ENCODE measurements around the gene LPIN3. TPM values are rescaled to one million over a fixed set of nuclear protein-coding genes. Genes with fewer than 3 reads are reported as not detected.

Gene LPIN3
- total RNA-seq, 1 donor from 2014 or later = 1.8 TPM

DNA sequence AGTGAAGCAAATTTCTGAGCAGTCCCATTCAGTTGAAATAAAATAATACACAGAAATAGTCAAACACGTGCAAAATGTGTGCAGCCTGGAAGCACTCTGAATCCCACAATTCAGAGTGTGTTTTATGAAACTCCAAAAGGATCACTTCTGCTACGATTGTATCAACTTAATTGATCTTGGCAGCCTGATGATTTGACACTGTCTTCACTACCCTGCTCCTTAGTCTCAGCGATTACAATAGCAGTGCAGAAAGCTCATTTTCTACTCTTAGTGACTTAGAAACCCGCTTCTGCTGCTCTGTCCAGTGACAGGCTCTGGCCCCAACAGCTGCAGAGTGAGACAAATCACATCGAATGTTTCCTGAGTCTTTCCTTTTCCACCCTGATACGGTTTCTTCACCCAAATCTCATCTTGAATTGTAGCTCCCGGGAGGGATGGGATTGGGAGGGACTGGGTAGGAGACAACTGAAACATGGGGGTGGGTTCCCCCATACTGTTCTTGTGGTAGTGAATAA lies 42.2 kb downstream of the LPIN3 start:
- no peak overlapping the region for H3K4me3 Mint-ChIP-seq
- no peak overlapping the region for H3K27ac Mint-ChIP-seq (ENCODE audit: unreplicated experiment)
- peaks cover 4% of the 10 kb centered on the region for H3K4me1 Mint-ChIP-seq
- DNase-seq (ENCODE audit: low read depth, low spot score) = no peak
- no peaks in the 10 kb centered on the region for H3K36me3 Mint-ChIP-seq (ENCODE audit: low read depth)
- peaks cover 2% of the 10 kb centered on the region for H3K27me3 Mint-ChIP-seq (ENCODE audit: low read depth)
- no peaks in the 10 kb centered on the region for H3K9me3 Mint-ChIP-seq
- TF ChIP-seq, protein P1, sequence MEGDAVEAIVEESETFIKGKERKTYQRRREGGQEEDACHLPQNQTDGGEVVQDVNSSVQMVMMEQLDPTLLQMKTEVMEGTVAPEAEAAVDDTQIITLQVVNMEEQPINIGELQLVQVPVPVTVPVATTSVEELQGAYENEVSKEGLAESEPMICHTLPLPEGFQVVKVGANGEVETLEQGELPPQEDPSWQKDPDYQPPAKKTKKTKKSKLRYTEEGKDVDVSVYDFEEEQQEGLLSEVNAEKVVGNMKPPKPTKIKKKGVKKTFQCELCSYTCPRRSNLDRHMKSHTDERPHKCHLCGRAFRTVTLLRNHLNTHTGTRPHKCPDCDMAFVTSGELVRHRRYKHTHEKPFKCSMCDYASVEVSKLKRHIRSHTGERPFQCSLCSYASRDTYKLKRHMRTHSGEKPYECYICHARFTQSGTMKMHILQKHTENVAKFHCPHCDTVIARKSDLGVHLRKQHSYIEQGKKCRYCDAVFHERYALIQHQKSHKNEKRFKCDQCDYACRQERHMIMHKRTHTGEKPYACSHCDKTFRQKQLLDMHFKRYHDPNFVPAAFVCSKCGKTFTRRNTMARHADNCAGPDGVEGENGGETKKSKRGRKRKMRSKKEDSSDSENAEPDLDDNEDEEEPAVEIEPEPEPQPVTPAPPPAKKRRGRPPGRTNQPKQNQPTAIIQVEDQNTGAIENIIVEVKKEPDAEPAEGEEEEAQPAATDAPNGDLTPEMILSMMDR (conservative IDR thresholded peaks at IDR 0.05) = no peak

DNA sequence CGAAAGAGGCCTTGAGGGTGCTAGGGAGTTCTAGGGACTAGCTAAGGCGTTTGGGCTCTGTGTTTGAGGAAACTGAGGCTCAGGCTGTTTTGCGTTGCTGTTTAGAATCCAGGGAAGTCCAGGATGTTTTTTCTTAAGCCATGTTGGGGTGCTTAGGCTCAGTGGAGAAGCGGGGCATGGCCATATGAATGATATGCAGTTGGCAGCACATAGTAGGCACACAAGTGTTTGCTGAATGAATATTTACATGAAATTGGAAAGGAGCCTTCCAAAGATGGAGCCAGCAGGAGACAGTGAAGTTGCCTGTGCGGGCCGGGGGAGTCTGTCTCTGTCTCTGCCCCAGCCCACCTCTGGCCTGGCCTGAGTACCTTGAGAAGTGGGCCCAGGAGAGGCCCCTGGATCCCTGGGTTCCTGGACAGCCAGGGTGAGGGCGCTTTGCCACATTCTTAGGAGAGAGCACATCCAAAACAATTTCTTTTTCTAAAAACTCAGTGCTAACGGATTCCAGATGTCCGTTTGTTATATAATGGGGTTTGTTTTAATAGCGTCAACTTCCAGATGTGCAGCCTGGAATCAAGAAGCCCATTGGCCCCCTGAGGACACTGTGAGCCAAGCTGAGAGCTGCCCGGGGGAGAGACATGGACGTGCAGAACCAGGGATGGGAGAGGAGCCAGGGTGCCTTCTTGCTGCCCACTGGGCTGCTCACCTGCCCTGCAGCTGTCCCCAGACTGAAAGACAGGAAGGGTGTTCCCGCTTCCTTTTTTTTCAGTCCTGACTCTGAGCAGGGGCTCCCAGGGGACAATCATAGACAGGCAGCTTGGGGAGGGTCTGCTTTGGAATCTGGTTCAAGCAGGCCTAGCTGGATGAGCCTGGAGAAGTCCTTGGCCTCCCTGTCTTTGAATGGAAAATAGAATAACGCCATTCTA lies 46.1 kb downstream of the LPIN3 start:
- peaks cover 19% of the 10 kb centered on the region for H3K4me1 Mint-ChIP-seq
- no peak overlapping the region for H3K27ac Mint-ChIP-seq (ENCODE audit: unreplicated experiment)
- TF ChIP-seq, protein P1 (conservative IDR thresholded peaks at IDR 0.05) = no peak
- no peaks in the 10 kb centered on the region for H3K9me3 Mint-ChIP-seq
- H3K27me3 Mint-ChIP-seq (ENCODE audit: low read depth) = no peaks in the 10 kb centered on the region
- DNase-seq (ENCODE audit: low read depth, low spot score) = no peak
- H3K36me3 Mint-ChIP-seq (ENCODE audit: low read depth) = no peaks in the 10 kb centered on the region
- H3K4me3 Mint-ChIP-seq = no peak overlapping the region

GRCh38 chr20:41387444-41387851 lies 46.8 kb downstream of the LPIN3 start:
- Mint-ChIP-seq H3K9me3 (no peaks in the 10 kb centered on the region), H3K4me3 (no peak overlapping the region), H3K4me1 (peaks cover 26% of the 10 kb centered on the region), H3K27me3 (ENCODE audit: low read depth) (no peaks in the 10 kb centered on the region), H3K27ac (ENCODE audit: unreplicated experiment) (no peak overlapping the region), H3K36me3 (ENCODE audit: low read depth) (no peaks in the 10 kb centered on the region)
- no peak for DNase-seq (ENCODE audit: low read depth, low spot score)
- TF ChIP-seq, protein P1 (conservative IDR thresholded peaks at IDR 0.05) = no peak

DNA sequence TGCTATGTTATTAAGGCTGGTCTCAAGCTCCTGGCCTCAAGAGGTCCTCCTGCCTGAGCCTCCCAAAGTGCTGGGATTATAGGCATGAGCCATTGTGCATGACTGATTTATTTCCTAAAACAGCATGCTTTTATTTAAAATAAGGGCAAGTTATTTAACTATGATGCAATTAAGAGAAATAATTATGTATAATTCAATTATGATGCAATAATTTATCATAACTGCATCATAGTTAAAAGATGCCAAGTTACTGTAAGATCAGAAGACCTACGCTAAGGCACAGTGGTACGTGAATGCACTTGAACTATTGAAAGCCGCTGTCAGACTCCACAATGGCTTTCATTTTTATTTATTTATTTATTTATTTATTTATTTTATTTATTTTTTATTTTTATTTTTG lies 50.3 kb downstream of the LPIN3 start:
- Mint-ChIP-seq H3K4me3 (no peak overlapping the region), H3K9me3 (no peaks in the 10 kb centered on the region)
- DNase-seq (ENCODE audit: low read depth, low spot score) = no peak

GRCh38 chr20:41391587-41392001 lies 51.0 kb downstream of the LPIN3 start:
- Mint-ChIP-seq H3K27ac (ENCODE audit: unreplicated experiment) (peak overlapping the region; percentile 15), H3K9me3 (no peaks in the 10 kb centered on the region), H3K36me3 (ENCODE audit: low read depth) (no peaks in the 10 kb centered on the region), H3K4me3 (peak overlapping the region; percentile 5), H3K27me3 (ENCODE audit: low read depth) (no peaks in the 10 kb centered on the region), H3K4me1 (peaks cover 57% of the 10 kb centered on the region)
- TF ChIP-seq, protein P1 (conservative IDR thresholded peaks at IDR 0.05) = no peak
- DNase-seq (ENCODE audit: low read depth, low spot score) = no peak

More for the DNA sequence above, 50.3 kb downstream of the LPIN3 start:
- H3K27me3 Mint-ChIP-seq (ENCODE audit: low read depth) = no peaks in the 10 kb centered on the region
- no peak overlapping the region for H3K27ac Mint-ChIP-seq (ENCODE audit: unreplicated experiment)
- H3K36me3 Mint-ChIP-seq (ENCODE audit: low read depth) = no peaks in the 10 kb centered on the region
- TF ChIP-seq, protein P1 (conservative IDR thresholded peaks at IDR 0.05) = no peak
- peaks cover 50% of the 10 kb centered on the region for H3K4me1 Mint-ChIP-seq

Data from neural crest cell (in vitro differentiated cells).